ENCODE measurements around the gene ITGA8. TPM values are rescaled to one million over a fixed set of nuclear protein-coding genes. Genes with fewer than 3 reads are reported as not detected.
"Not testable (repeated sequence)": the region's sequence is repeated elsewhere in the genome, so short reads cannot be mapped to it uniquely, and the experiment has no call there.

The ITGA8 gene
- total RNA-seq, 2 experiments from 2014 or later = not detected

- ATAC-seq (ENCODE audit: poor library complexity) = no peak
- no peaks in the 10 kb centered on the region for H3K27me3 ChIP-seq (ENCODE audit: control insufficient read depth in 1 of 2, insufficient read depth in 2 of 2, low read length in 2 of 2)
- no peak overlapping the region for H3K27ac Mint-ChIP-seq
- TF ChIP-seq CTCF (IDR thresholded peaks at IDR 0.05) = no peak
- no peaks in the 10 kb centered on the region for H3K36me3 ChIP-seq (ENCODE audit: insufficient read depth, low read length)
- POLR2A ChIA-PET = no interaction called here
- peaks cover 16% of the 10 kb centered on the region for H3K27me3 Mint-ChIP-seq
- no peak for DNase-seq
- H3K27ac ChIP-seq (ENCODE audit: low read depth in 1 of 2, low read length in 2 of 2) = no peak overlapping the region
- CTCF ChIA-PET = no interaction called here
- no peak overlapping the region for H3K4me3 ChIP-seq (ENCODE audit: low read length)
- intact Hi-C loops (cut with DNase I, micrococcal nuclease) = no loop called here
- no peak overlapping the region for H3K4me3 Mint-ChIP-seq
- no peaks in the 10 kb centered on the region for H3K9me3 Mint-ChIP-seq
- no peaks in the 10 kb centered on the region for H3K4me1 Mint-ChIP-seq (ENCODE audit: low read depth)
- H3K36me3 Mint-ChIP-seq (ENCODE audit: low read depth) = no peaks in the 10 kb centered on the region
- no peaks in the 10 kb centered on the region for H3K4me1 ChIP-seq (ENCODE audit: insufficient read depth, low read length)
- H3K9me3 ChIP-seq (ENCODE audit: control insufficient read depth in 1 of 2, insufficient read depth in 1 of 2, low read length in 2 of 2) = no peaks in the 10 kb centered on the region
Observed at GRCh38 chr10:15562578-15562977, 157.1 kb downstream of the ITGA8 start.

- ATAC-seq (ENCODE audit: poor library complexity) (no peak), DNase-seq (no peak)
- Mint-ChIP-seq H3K4me3 (no peak overlapping the region), H3K27ac (no peak overlapping the region), H3K4me1 (ENCODE audit: low read depth) (no peaks in the 10 kb centered on the region), H3K27me3 (peaks cover 16% of the 10 kb centered on the region), H3K9me3 (no peaks in the 10 kb centered on the region), H3K36me3 (ENCODE audit: low read depth) (no peaks in the 10 kb centered on the region)
- Histone ChIP-seq H3K4me3 (ENCODE audit: low read length) (no peak overlapping the region), H3K36me3 (ENCODE audit: insufficient read depth, low read length) (no peaks in the 10 kb centered on the region), H3K9me3 (ENCODE audit: control insufficient read depth in 1 of 2, insufficient read depth in 1 of 2, low read length in 2 of 2) (no peaks in the 10 kb centered on the region), H3K27ac (ENCODE audit: low read depth in 1 of 2, low read length in 2 of 2) (no peak overlapping the region), H3K27me3 (ENCODE audit: control insufficient read depth in 1 of 2, insufficient read depth in 2 of 2, low read length in 2 of 2) (peaks cover 0 to under 1% of the 10 kb centered on the region in 2 experiments), H3K4me1 (ENCODE audit: insufficient read depth, low read length) (no peaks in the 10 kb centered on the region)
- intact Hi-C loops (cut with DNase I, micrococcal nuclease) = no loop called here
- ChIA-PET POLR2A (no interaction called here), CTCF (no interaction called here)
- TF ChIP-seq CTCF (IDR thresholded peaks at IDR 0.05) = no peak
Observed at GRCh38 chr10:15562116-15562515, 157.6 kb downstream of the ITGA8 start.

- Mint-ChIP-seq H3K27ac (no peak overlapping the region), H3K4me1 (ENCODE audit: low read depth) (no peaks in the 10 kb centered on the region), H3K27me3 (peaks cover 21% of the 10 kb centered on the region), H3K4me3 (no peak overlapping the region), H3K36me3 (ENCODE audit: low read depth) (no peaks in the 10 kb centered on the region), H3K9me3 (no peaks in the 10 kb centered on the region)
- no peaks in the 10 kb centered on the region for H3K36me3 ChIP-seq (ENCODE audit: insufficient read depth, low read length)
- ATAC-seq (ENCODE audit: poor library complexity) (no peak), DNase-seq (no peak)
- H3K9me3 ChIP-seq (ENCODE audit: control insufficient read depth in 1 of 2, insufficient read depth in 1 of 2, low read length in 2 of 2) = no peaks in the 10 kb centered on the region
- TF ChIP-seq CTCF (IDR thresholded peaks at IDR 0.05) = no peak
- POLR2A ChIA-PET = no interaction called here
- H3K4me3 ChIP-seq (ENCODE audit: low read length) = no peak overlapping the region
- intact Hi-C loops (cut with DNase I, micrococcal nuclease) = no loop called here
- CTCF ChIA-PET = no interaction called here
- H3K27ac ChIP-seq (ENCODE audit: low read depth in 1 of 2, low read length in 2 of 2) = no peak overlapping the region
- H3K4me1 ChIP-seq (ENCODE audit: insufficient read depth, low read length) = no peaks in the 10 kb centered on the region
- peaks cover 0 to 4% of the 10 kb centered on the region in 2 experiments for H3K27me3 ChIP-seq (ENCODE audit: control insufficient read depth in 1 of 2, insufficient read depth in 2 of 2, low read length in 2 of 2)
Observed at GRCh38 chr10:15558136-15558535, 161.6 kb downstream of the ITGA8 start.

GRCh38 chr10:15557168-15557567 is 162.6 kb downstream of the ITGA8 start:
- H3K4me3 Mint-ChIP-seq; H3K4me3 ChIP-seq (ENCODE audit: low read length); H3K27me3 ChIP-seq (ENCODE audit: control insufficient read depth in 1 of 2, insufficient read depth in 2 of 2, low read length in 2 of 2); H3K9me3 Mint-ChIP-seq; POLR2A ChIA-PET; CTCF ChIA-PET; H3K27ac ChIP-seq (ENCODE audit: low read depth in 1 of 2, low read length in 2 of 2); H3K27ac Mint-ChIP-seq; ATAC-seq (ENCODE audit: poor library complexity); H3K36me3 ChIP-seq (ENCODE audit: insufficient read depth, low read length); H3K9me3 ChIP-seq (ENCODE audit: control insufficient read depth in 1 of 2, insufficient read depth in 1 of 2, low read length in 2 of 2); H3K4me1 Mint-ChIP-seq (ENCODE audit: low read depth); H3K4me1 ChIP-seq (ENCODE audit: insufficient read depth, low read length); intact Hi-C loops (cut with DNase I, micrococcal nuclease); DNase-seq; H3K36me3 Mint-ChIP-seq (ENCODE audit: low read depth): not testable (repeated sequence)
- H3K27me3 Mint-ChIP-seq = peaks cover 21% of the 10 kb centered on the region
